Breast epithelium (tissue), 4 donors: Measurements from ENCODE around the gene ADCY1. TPM values are rescaled to one million over a fixed set of nuclear protein-coding genes. Genes with fewer than 3 reads are reported as not detected.

Experiments
- DNase-seq, 2 donors: peaks; one replicate each; pipeline ENCODE4 v3.0.0-alpha.2; 2019; ENCODE audit warnings: low spot score in 2 of 2
- H3K27ac ChIP-seq, 2 donors: fragments of 200-600 bp; sonication (generic) in 1 of 2; one replicate each; pipeline ENCODE4 v1.5.1; 2016 to 2019; ENCODE audit warnings: mild to moderate bottlenecking in 1 of 2
- H3K27me3 ChIP-seq, 2 donors: fragments of 200-600 bp; sonication (generic) in 1 of 2; one replicate each; pipeline versions ENCODE4 v1.5.1 to v1.6.0; 2017 to 2019; ENCODE audit warnings: control low read depth in 1 of 2, mild to moderate bottlenecking in 1 of 2
- H3K36me3 ChIP-seq: fragments of 200-600 bp; one replicate; pipeline ENCODE4 v1.5.1; 2019
- H3K4me1 ChIP-seq, 2 donors: fragments of 200-600 bp; sonication (generic); one replicate each; pipeline ENCODE4 v1.5.1; 2016 to 2019; ENCODE audit warnings: control low read depth in 1 of 2
- H3K4me3 ChIP-seq, 3 donors: fragments of 200-600 bp; sonication (generic); 1 replicate in 2 of 3; 2 replicates in 1 of 3; pipeline ENCODE4 v1.5.1; 2016 to 2019; ENCODE audit warnings: mild to moderate bottlenecking in 3 of 3, moderate library complexity in 2 of 3
- H3K9me3 ChIP-seq, 2 donors: fragments of 200-600 bp; sonication (generic) in 1 of 2; one replicate each; pipeline ENCODE4 v1.5.1; 2016 to 2019; ENCODE audit warnings: control low read depth in 1 of 2
- CTCF ChIP-seq, 3 donors: fragments of 450-650 bp; IDR thresholded peaks; one replicate each; pipeline ENCODE4 v1.5.1; 2016 to 2017; ENCODE audit warnings: antibody characterized with exemption in 3 of 3, mild to moderate bottlenecking in 3 of 3, moderate library complexity in 3 of 3
- POLR2A ChIP-seq: fragments of 450-650 bp; IDR thresholded peaks from one replicate; pipeline ENCODE4 v1.6.1; 2016; ENCODE audit warnings: antibody characterized with exemption, mild to moderate bottlenecking, moderate library complexity
- POLR2AphosphoS5 ChIP-seq, 3 donors: sonication (generic); formaldehyde crosslinking; IDR thresholded peaks; one replicate each; pipeline ENCODE4 v1.6.1; 2017; ENCODE audit warnings: antibody characterized with exemption in 3 of 3
- intact Hi-C: fragments of 100-400 bp; cut with DNase I; formaldehyde crosslinking; loops from one replicate; pipeline ENCODE4 v1.15.1; 2023; ENCODE audit warnings: low total_unique reads
- total RNA-seq, 3 donors: library from RNA; depleted of rRNA; stranded (reverse); fragments of >200 nt; gene quantifications; one replicate each; pipeline ENCODE4 v1.1.0, GENCODE V29; 2016

Gene ADCY1
- total RNA-seq, 3 donors from 2014 or later = 1.6 to 14.4 (median 2.5) TPM

- no peaks in the 10 kb centered on the region for H3K27me3 ChIP-seq
- TF ChIP-seq CTCF (IDR thresholded peaks at IDR 0.05) = no peak
- TF ChIP-seq POLR2A = no peak
- no peak for TF ChIP-seq POLR2AphosphoS5 (IDR thresholded peaks at IDR 0.05)
- H3K4me1 ChIP-seq = no peaks in the 10 kb centered on the region
- no peak overlapping the region for H3K4me3 ChIP-seq
- H3K9me3 ChIP-seq = no peaks in the 10 kb centered on the region
- intact Hi-C loops = no loop called here
- no peaks in the 10 kb centered on the region for H3K36me3 ChIP-seq
- H3K27ac ChIP-seq = no peak overlapping the region
- peak in 1 of 2 donors; percentile 5 for DNase-seq
Measured at GRCh38 chr7:45703911-45704682, 129.9 kb downstream of the ADCY1 start.

DNA sequence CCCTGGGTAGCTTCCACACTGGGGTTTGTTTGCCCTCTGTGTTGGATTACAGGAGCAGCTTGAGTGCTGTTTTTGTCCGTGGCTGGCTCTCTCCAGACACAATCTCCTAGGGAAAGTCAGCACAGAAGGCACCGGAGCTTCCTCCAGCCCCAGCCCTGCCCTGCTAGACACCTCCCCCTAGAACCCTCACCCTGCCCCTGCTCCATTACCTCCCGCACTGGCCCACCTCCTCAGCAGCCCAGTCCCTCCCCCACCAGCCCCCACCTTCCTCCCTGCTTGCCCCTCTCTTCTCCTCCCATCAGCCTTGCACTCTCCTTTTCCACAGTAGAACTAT, 130.5 kb downstream of the ADCY1 start:
- Histone ChIP-seq H3K4me3 (no peak overlapping the region), H3K9me3 (no peaks in the 10 kb centered on the region), H3K36me3 (no peaks in the 10 kb centered on the region), H3K27ac (no peak overlapping the region), H3K27me3 (no peaks in the 10 kb centered on the region), H3K4me1 (no peaks in the 10 kb centered on the region)
- DNase-seq = no peak
- TF ChIP-seq POLR2AphosphoS5 (IDR thresholded peaks at IDR 0.05) (no peak), CTCF (IDR thresholded peaks at IDR 0.05) (no peak), POLR2A (no peak)
- intact Hi-C loops = no loop called here

DNA sequence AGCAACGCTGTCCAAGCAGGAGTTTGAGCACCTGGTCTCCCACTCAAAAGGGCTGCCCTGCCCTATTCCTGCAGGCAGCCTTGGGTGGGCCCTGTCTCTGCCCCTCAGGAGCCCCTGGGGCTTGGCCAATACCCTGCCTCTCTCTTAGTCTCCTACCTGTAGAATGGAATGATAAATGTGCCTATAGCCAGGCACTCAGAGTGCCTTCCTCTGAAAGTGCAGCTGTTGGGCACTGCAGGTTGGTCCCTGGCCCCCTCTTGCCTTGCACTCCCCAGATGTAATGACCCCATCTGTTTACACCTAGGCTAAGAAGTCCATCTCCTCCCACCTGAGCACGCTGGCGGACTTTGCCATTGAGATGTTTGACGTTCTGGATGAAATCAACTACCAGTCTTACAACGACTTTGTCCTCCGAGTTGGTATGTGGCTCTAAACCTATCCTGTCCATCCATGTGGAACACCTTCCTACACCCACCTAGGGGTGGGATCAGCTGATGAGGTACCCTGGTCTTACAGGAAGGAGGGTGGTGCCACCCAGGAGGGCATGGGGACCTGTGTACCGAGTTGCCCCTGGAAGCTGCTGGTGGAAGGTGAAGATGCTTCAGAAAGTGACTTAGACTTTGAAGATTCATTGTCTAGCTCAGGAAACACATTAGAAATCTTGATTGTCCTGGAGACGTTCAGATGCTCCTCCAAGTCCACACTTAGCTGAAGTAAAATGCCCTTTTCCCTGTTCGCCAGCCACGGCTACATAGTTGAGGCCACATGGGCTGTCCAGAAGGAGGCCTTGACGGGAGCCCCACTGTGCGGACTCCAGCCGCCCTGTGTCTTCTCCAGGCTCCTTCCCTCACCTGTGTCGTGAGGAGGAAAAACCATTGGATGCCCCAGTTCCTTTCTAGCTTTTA, 134.1 kb downstream of the ADCY1 start:
- Histone ChIP-seq H3K27ac (no peak overlapping the region), H3K4me1 (no peaks in the 10 kb centered on the region), H3K27me3 (no peaks in the 10 kb centered on the region), H3K4me3 (no peak overlapping the region), H3K36me3 (no peaks in the 10 kb centered on the region), H3K9me3 (no peaks in the 10 kb centered on the region)
- DNase-seq = peak in 1 of 2 donors; percentile 10
- TF ChIP-seq CTCF (IDR thresholded peaks at IDR 0.05) (no peak), POLR2A (no peak), POLR2AphosphoS5 (IDR thresholded peaks at IDR 0.05) (no peak)
- intact Hi-C loops = no loop called here

GRCh38 chr7:45709168-45710042, 135.2 kb downstream of the ADCY1 start:
- Histone ChIP-seq H3K9me3 (no peaks in the 10 kb centered on the region), H3K27me3 (no peaks in the 10 kb centered on the region), H3K4me3 (no peak overlapping the region), H3K36me3 (no peaks in the 10 kb centered on the region), H3K4me1 (no peaks in the 10 kb centered on the region), H3K27ac (no peak overlapping the region)
- TF ChIP-seq CTCF (IDR thresholded peaks at IDR 0.05) (no peak), POLR2AphosphoS5 (IDR thresholded peaks at IDR 0.05) (no peak), POLR2A (no peak)
- intact Hi-C loops = no loop called here
- DNase-seq = peak; percentile 13 to 35
